GM23248 (cell line): ENCODE data around the gene PHC2. TPM values are rescaled to one million over a fixed set of nuclear protein-coding genes. Genes with fewer than 3 reads are reported as not detected.

Experiments used
- DNase-seq: peaks from one replicate; pipeline ENCODE4 v3.0.0-alpha.2; 2015
- H2AFZ ChIP-seq: fragments of 200-600 bp; sonication (generic); 2 replicates; pipeline ENCODE4 v1.6.1; 2016; ENCODE audit warnings: antibody characterized with exemption
- H3F3A ChIP-seq: fragments of 200-600 bp; sonication (generic); 2 replicates; pipeline ENCODE4 v1.6.1; 2016; ENCODE audit warnings: mild to moderate bottlenecking, antibody characterized with exemption, mixed run types; ENCODE audit not compliant: insufficient read depth
- H3K27ac ChIP-seq: fragments of 200-600 bp; sonication (generic); 2 replicates; pipeline ENCODE4 v1.5.1; 2016; ENCODE audit warnings: mild to moderate bottlenecking
- H3K27me3 ChIP-seq: fragments of 200-600 bp; sonication (generic); replicated peaks from 2 replicates; pipeline ENCODE4 v1.6.1; 2016; ENCODE audit warnings: mild to moderate bottlenecking; ENCODE audit not compliant: insufficient read depth
- H3K36me3 ChIP-seq: fragments of 200-600 bp; sonication (generic); 2 replicates; pipeline ENCODE4 v1.6.1; 2016; ENCODE audit warnings: low read depth, mild to moderate bottlenecking
- H3K4me1 ChIP-seq: fragments of 200-600 bp; sonication (generic); 2 replicates; pipeline ENCODE4 v1.6.1; 2016; ENCODE audit warnings: mild to moderate bottlenecking; ENCODE audit not compliant: insufficient read depth
- H3K4me2 ChIP-seq: fragments of 200-600 bp; sonication (generic); one replicate; pipeline ENCODE4 v1.6.1; 2016; ENCODE audit warnings: mild to moderate bottlenecking; ENCODE audit not compliant: unreplicated experiment
- H3K4me3 ChIP-seq: fragments of 200-600 bp; sonication (generic); 2 replicates; pipeline ENCODE4 v1.5.1; 2016; ENCODE audit warnings: mild to moderate bottlenecking
- H3K79me2 ChIP-seq: fragments of 200-600 bp; sonication (generic); 2 replicates; pipeline ENCODE4 v1.6.1; 2016; ENCODE audit warnings: mild to moderate bottlenecking; ENCODE audit not compliant: insufficient read depth
- H3K9ac ChIP-seq: fragments of 200-600 bp; sonication (generic); 2 replicates; pipeline ENCODE4 v1.6.1; 2016; ENCODE audit warnings: mild to moderate bottlenecking
- H3K9me2 ChIP-seq: fragments of 200-600 bp; sonication (generic); 2 replicates; pipeline ENCODE4 v1.6.1; 2016; ENCODE audit warnings: mixed run types, mild to moderate bottlenecking, moderate library complexity; ENCODE audit not compliant: insufficient read depth
- H3K9me3 ChIP-seq: fragments of 200-600 bp; sonication (generic); one replicate; pipeline ENCODE4 v1.6.1; 2017; ENCODE audit warnings: low read depth
- H4K20me1 ChIP-seq: fragments of 200-600 bp; sonication (generic); 2 replicates; pipeline ENCODE4 v1.6.0; 2016; ENCODE audit not compliant: insufficient read depth
- EZH2 ChIP-seq: fragments of 200-600 bp; sonication (generic); IDR thresholded peaks from 2 replicates; pipeline ENCODE4 v1.6.1; 2018; ENCODE audit warnings: antibody characterized with exemption, mild to moderate bottlenecking; ENCODE audit not compliant: insufficient read depth, poor library complexity, severe bottlenecking
- EZH2phosphoT487 ChIP-seq: fragments of 200-600 bp; sonication (generic); IDR thresholded peaks from 2 replicates; pipeline ENCODE4 v1.6.1; 2018; ENCODE audit warnings: antibody characterized with exemption, moderate library complexity, mild to moderate bottlenecking, low read depth; ENCODE audit not compliant: insufficient read depth
- WGBS, 2 experiments: methylation state at CpG; one replicate each; pipeline ENCODE4 v1.1.6; 2015 to 2017; ENCODE audit warnings: low lambda C conversion rate in 2 of 2, low coverage in 1 of 2; ENCODE audit errors: missing lambda C conversion rate in 2 of 2; 5-methylcytosine and 5-hydroxymethylcytosine counted together
- in situ Hi-C: fragments of 300-500 bp; cut with MboI; formaldehyde crosslinking; loops from 2 replicates; pipeline ENCODE4 v1.15.0; 2020
- polyA plus RNA-seq: library from polyadenylated mRNA; unstranded; fragments of >200 nt; fragmentation: Nextera tagmentation; extraction: Ambion mirVana; gene quantifications from 2 replicates; pipeline ENCODE4 v1.2.1, GENCODE V29; 2016
- total RNA-seq: library from RNA; depleted of rRNA; stranded (reverse); fragments of >200 nt; shearing (Covaris generic); gene quantifications from 2 replicates; pipeline ENCODE4 v1.2.3, GENCODE V29; 2014

PHC2 gene
- total and polyA plus RNA-seq, 2 experiments from 2014 or later = 15.1 to 74.7 TPM

GRCh38 chr1:33277488-33278084, 153.3 kb downstream of the PHC2 start:
- no peak for TF ChIP-seq EZH2
- no peak for TF ChIP-seq EZH2phosphoT487
- 83% methylated on average over 10 to 11 of the region's 11 CpGs for WGBS, 2 experiments
- H3K9me3 ChIP-seq = no peaks in the 10 kb centered on the region
- H3K27ac ChIP-seq = no peak overlapping the region
- H3K79me2 ChIP-seq = 0 out of 2 replicates have a peak, but pooled peaks cover 18% of the 10 kb centered on the region
- H3K4me2 ChIP-seq = no peak overlapping the region
- in situ Hi-C loops = loop anchor here (25.0 kb wide), 1 partner anchor 185 kb away; the partner anchor contains the start of gene ZSCAN20
- no peak overlapping the region for H3K4me3 ChIP-seq
- H3K9ac ChIP-seq = no peak overlapping the region
- no peaks in the 10 kb centered on the region for H3K9me2 ChIP-seq
- no peaks in the 10 kb centered on the region for H3K4me1 ChIP-seq
- no peaks in the 10 kb centered on the region for H3K27me3 ChIP-seq
- no peak overlapping the region for H2AFZ ChIP-seq
- H3K36me3 ChIP-seq = peaks cover 12% of the 10 kb centered on the region; the same call in 1 of the 2 replicates
- H4K20me1 ChIP-seq = no peaks in the 10 kb centered on the region; the same call in 1 of the 2 replicates
- no peaks in the 10 kb centered on the region for H3F3A ChIP-seq
- DNase-seq = no peak

- 0 out of 2 replicates have a peak, but pooled peaks cover 7% of the 10 kb centered on the region for H3K36me3 ChIP-seq
- DNase-seq = no peak
- no peak overlapping the region for H3K27ac ChIP-seq
- H3K9me2 ChIP-seq = no peaks in the 10 kb centered on the region
- 91 to 93% methylated on average over 24 to 30 of the region's 30 CpGs for WGBS, 2 experiments
- no peaks in the 10 kb centered on the region for H3K27me3 ChIP-seq
- no peak overlapping the region for H3K4me2 ChIP-seq
- H3K4me3 ChIP-seq = no peak overlapping the region
- H3K79me2 ChIP-seq = 0 out of 2 replicates have a peak, but pooled peaks cover 18% of the 10 kb centered on the region
- TF ChIP-seq EZH2 (no peak), EZH2phosphoT487 (no peak)
- H3K9ac ChIP-seq = no peak overlapping the region
- no peaks in the 10 kb centered on the region for H3F3A ChIP-seq
- no peak overlapping the region for H2AFZ ChIP-seq
- H3K9me3 ChIP-seq = no peaks in the 10 kb centered on the region
- no peaks in the 10 kb centered on the region for H3K4me1 ChIP-seq
- no peaks in the 10 kb centered on the region; the same call in 1 of the 2 replicates for H4K20me1 ChIP-seq
- in situ Hi-C loops = loop anchor here (25.0 kb wide), 1 partner anchor 186 kb away; the partner anchor contains the start of gene ZSCAN20
Observed at GRCh38 chr1:33276573-33277298, 154.2 kb downstream of the PHC2 start.

GRCh38 chr1:33275706-33276572, 155.0 kb downstream of the PHC2 start:
- 0 out of 2 replicates have a peak, but pooled peaks cover 18% of the 10 kb centered on the region for H3K79me2 ChIP-seq
- H3K36me3 ChIP-seq = 0 out of 2 replicates have a peak, but pooled peaks cover 7% of the 10 kb centered on the region
- no peaks in the 10 kb centered on the region; the same call in 1 of the 2 replicates for H4K20me1 ChIP-seq
- TF ChIP-seq EZH2phosphoT487 (no peak), EZH2 (no peak)
- H3K9me2 ChIP-seq = no peaks in the 10 kb centered on the region
- H2AFZ ChIP-seq = no peak overlapping the region
- H3K9me3 ChIP-seq = no peaks in the 10 kb centered on the region
- H3K4me1 ChIP-seq = no peaks in the 10 kb centered on the region
- no peak overlapping the region for H3K4me3 ChIP-seq
- DNase-seq = no peak
- no peaks in the 10 kb centered on the region for H3F3A ChIP-seq
- 91 to 93% methylated on average over 36 to 45 of the region's 45 CpGs for WGBS, 2 experiments
- H3K9ac ChIP-seq = no peak overlapping the region
- no peaks in the 10 kb centered on the region for H3K27me3 ChIP-seq
- in situ Hi-C loops = loop anchor here (25.0 kb wide), 1 partner anchor 186 kb away; the partner anchor contains the start of gene ZSCAN20
- no peak overlapping the region for H3K27ac ChIP-seq
- no peak overlapping the region for H3K4me2 ChIP-seq

GRCh38 chr1:33275195-33275594, 155.7 kb downstream of the PHC2 start:
- Histone ChIP-seq H3K4me3 (no peak overlapping the region), H3K9me3 (no peaks in the 10 kb centered on the region), H3K27me3 (no peaks in the 10 kb centered on the region), H3K27ac (no peak overlapping the region), H3K36me3 (0 out of 2 replicates have a peak, but pooled peaks cover 7% of the 10 kb centered on the region), H3K4me1 (no peaks in the 10 kb centered on the region), H3K4me2 (no peak overlapping the region), H3K9ac (no peak overlapping the region), H3K9me2 (no peaks in the 10 kb centered on the region), H3K79me2 (0 out of 2 replicates have a peak, but pooled peaks cover 18% of the 10 kb centered on the region), H3F3A (no peaks in the 10 kb centered on the region), H2AFZ (no peak overlapping the region), H4K20me1 (no peaks in the 10 kb centered on the region; the same call in 1 of the 2 replicates)
- 97 to 98% methylated on average over 6 of the region's 6 CpGs for WGBS, 2 experiments
- in situ Hi-C loops = loop anchor here (25.0 kb wide), 1 partner anchor 187 kb away; the partner anchor contains the start of gene ZSCAN20
- TF ChIP-seq EZH2 (no peak), EZH2phosphoT487 (no peak)
- DNase-seq = no peak
